Measurements from ENCODE around the gene DDX42.

The DDX42 gene

DNA sequence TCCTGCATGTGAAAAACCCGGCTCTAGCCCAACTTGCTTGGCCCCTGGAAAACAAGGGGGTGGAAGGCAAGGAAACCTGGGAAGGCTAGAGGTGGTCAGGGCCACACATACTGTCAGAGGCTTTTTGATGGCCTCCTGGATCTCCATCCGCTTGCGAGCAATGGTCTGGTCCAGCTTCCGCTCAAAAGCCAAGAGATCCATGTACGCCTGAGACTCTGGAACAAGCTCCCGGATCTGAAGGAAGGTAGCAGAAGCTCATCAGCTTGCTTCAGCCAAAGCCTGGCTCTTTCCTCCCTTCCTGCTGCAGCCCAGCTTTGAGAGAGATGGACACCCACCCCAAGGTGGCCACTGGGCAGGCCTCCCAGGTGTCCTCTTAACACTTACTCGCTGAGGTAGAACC lies 62.8 kb downstream of the DDX42 start:
- Histone ChIP-seq H3K79me2 (ENCODE audit: control insufficient read depth, low read length) (peaks cover 58% of the 10 kb centered on the region), H4K20me1 (ENCODE audit: control insufficient read depth, insufficient read depth, low read depth, low read length) (no peaks in the 10 kb centered on the region; the same call in 1 of the 2 replicates), H3K4me1 (ENCODE audit: control insufficient read depth, low read length) (peaks cover 43% of the 10 kb centered on the region), H3K27me3 (ENCODE audit: control insufficient read depth, low read length) (no peaks in the 10 kb centered on the region), H3F3A (ENCODE audit: control insufficient read depth, insufficient read depth) (peaks cover 16% of the 10 kb centered on the region), H3K9me3 (ENCODE audit: control insufficient read depth, insufficient read depth, low read length) (no peaks in the 10 kb centered on the region), H3K36me3 (ENCODE audit: control insufficient read depth, low read length) (peaks cover 80% of the 10 kb centered on the region), H3K4me3 (ENCODE audit: low read length) (no peak overlapping the region), H3K9me2 (replicated peaks; ENCODE audit: control insufficient read depth, low read length) (no peaks in the 10 kb centered on the region), H3K4me2 (ENCODE audit: low read length) (no peak overlapping the region), H3K27ac (ENCODE audit: low read depth, low read length) (no peak overlapping the region)
- TF ChIP-seq CTCF (IDR thresholded peaks at IDR 0.05; ENCODE audit: low read depth, low read length, poor library complexity, severe bottlenecking) (no peak), EZH2phosphoT487 (IDR thresholded peaks at IDR 0.05; ENCODE audit: borderline replicate concordance, low read length) (no peak)

GRCh38 chr17:63837480-63837879 lies 63.5 kb downstream of the DDX42 start:
- Histone ChIP-seq H3K4me1 (ENCODE audit: control insufficient read depth, low read length) (peaks cover 43% of the 10 kb centered on the region), H3F3A (ENCODE audit: control insufficient read depth, insufficient read depth) (peaks cover 15% of the 10 kb centered on the region), H3K36me3 (ENCODE audit: control insufficient read depth, low read length) (peaks cover 77% of the 10 kb centered on the region), H3K27me3 (ENCODE audit: control insufficient read depth, low read length) (no peaks in the 10 kb centered on the region), H4K20me1 (ENCODE audit: control insufficient read depth, insufficient read depth, low read depth, low read length) (no peaks in the 10 kb centered on the region; the same call in 1 of the 2 replicates), H3K79me2 (ENCODE audit: control insufficient read depth, low read length) (peaks cover 64% of the 10 kb centered on the region), H3K9me3 (ENCODE audit: control insufficient read depth, insufficient read depth, low read length) (no peaks in the 10 kb centered on the region), H3K27ac (ENCODE audit: low read depth, low read length) (no peak overlapping the region), H3K4me2 (ENCODE audit: low read length) (no peak overlapping the region), H3K4me3 (ENCODE audit: low read length) (no peak overlapping the region), H3K9me2 (replicated peaks; ENCODE audit: control insufficient read depth, low read length) (no peaks in the 10 kb centered on the region)
- TF ChIP-seq CTCF (IDR thresholded peaks at IDR 0.05; ENCODE audit: low read depth, low read length, poor library complexity, severe bottlenecking) (no peak), EZH2phosphoT487 (IDR thresholded peaks at IDR 0.05; ENCODE audit: borderline replicate concordance, low read length) (no peak)

GRCh38 chr17:63837962-63838600 lies 64.1 kb downstream of the DDX42 start:
- H3K9me2 ChIP-seq (replicated peaks; ENCODE audit: control insufficient read depth, low read length) = no peaks in the 10 kb centered on the region
- TF ChIP-seq EZH2phosphoT487 (IDR thresholded peaks at IDR 0.05; ENCODE audit: borderline replicate concordance, low read length) = no peak
- no peak for TF ChIP-seq CTCF (IDR thresholded peaks at IDR 0.05; ENCODE audit: low read depth, low read length, poor library complexity, severe bottlenecking)
- peaks cover 43% of the 10 kb centered on the region for H3K4me1 ChIP-seq (ENCODE audit: control insufficient read depth, low read length)
- H3K27ac ChIP-seq (ENCODE audit: low read depth, low read length) = no peak overlapping the region
- H3K36me3 ChIP-seq (ENCODE audit: control insufficient read depth, low read length) = peaks cover 71% of the 10 kb centered on the region
- H3K9me3 ChIP-seq (ENCODE audit: control insufficient read depth, insufficient read depth, low read length) = no peaks in the 10 kb centered on the region
- H3K27me3 ChIP-seq (ENCODE audit: control insufficient read depth, low read length) = no peaks in the 10 kb centered on the region
- peaks cover 13% of the 10 kb centered on the region for H3F3A ChIP-seq (ENCODE audit: control insufficient read depth, insufficient read depth)
- no peak overlapping the region for H3K4me2 ChIP-seq (ENCODE audit: low read length)
- H4K20me1 ChIP-seq (ENCODE audit: control insufficient read depth, insufficient read depth, low read depth, low read length) = no peaks in the 10 kb centered on the region; the same call in 1 of the 2 replicates
- peaks cover 64% of the 10 kb centered on the region for H3K79me2 ChIP-seq (ENCODE audit: control insufficient read depth, low read length)
- H3K4me3 ChIP-seq (ENCODE audit: low read length) = no peak overlapping the region

Data from DOHH2 (cell line).